Measurements from ENCODE around the gene MRPL19.

The MRPL19 gene

GRCh38 chr2:75627902-75628504, 18.6 kb upstream of the MRPL19 start:
- DNase-seq (ENCODE audit: low spot score), result no peak
- no peak overlapping the region for H3K27ac ChIP-seq
- peak; percentile 68 for TF ChIP-seq CTCF (IDR thresholded peaks at IDR 0.05)
- no peak overlapping the region for H3K4me3 ChIP-seq

GRCh38 chr2:75632091-75632701, 14.4 kb upstream of the MRPL19 start:
- no peak for TF ChIP-seq CTCF (IDR thresholded peaks at IDR 0.05)
- Histone ChIP-seq H3K27ac (no peak overlapping the region), H3K4me3 (no peak overlapping the region)
- no peak for DNase-seq (ENCODE audit: low spot score)

GRCh38 chr2:75632813-75633212, 13.8 kb upstream of the MRPL19 start:
- DNase-seq (ENCODE audit: low spot score), result no peak
- no peak for TF ChIP-seq CTCF (IDR thresholded peaks at IDR 0.05)
- H3K4me3 ChIP-seq, result no peak overlapping the region
- H3K27ac ChIP-seq, result no peak overlapping the region

GRCh38 chr2:75633620-75634019, 13.0 kb upstream of the MRPL19 start:
- H3K4me3 ChIP-seq, result no peak overlapping the region
- H3K27ac ChIP-seq, result no peak overlapping the region
- DNase-seq (ENCODE audit: low spot score), result no peak
- no peak for TF ChIP-seq CTCF (IDR thresholded peaks at IDR 0.05)

GRCh38 chr2:75634945-75635344, 11.6 kb upstream of the MRPL19 start:
- TF ChIP-seq CTCF (IDR thresholded peaks at IDR 0.05), result no peak
- DNase-seq (ENCODE audit: low spot score), result no peak
- no peak overlapping the region for H3K4me3 ChIP-seq
- H3K27ac ChIP-seq, result no peak overlapping the region

- no peak overlapping the region for H3K27ac ChIP-seq
- TF ChIP-seq CTCF (IDR thresholded peaks at IDR 0.05), result no peak
- DNase-seq (ENCODE audit: low spot score), result no peak
Observed at GRCh38 chr2:75637568-75637967, 9.0 kb upstream of the MRPL19 start.

GRCh38 chr2:75640621-75641121, 5.9 kb upstream of the MRPL19 start:
- peak overlapping the region in 1 of 2 donors; percentile 12 for H3K27ac ChIP-seq

More at GRCh38 chr2:75637568-75637967, 9.0 kb upstream of the MRPL19 start:
- no peak overlapping the region for H3K4me3 ChIP-seq

More at GRCh38 chr2:75640621-75641121, 5.9 kb upstream of the MRPL19 start:
- H3K4me3 ChIP-seq, result no peak overlapping the region
- no peak for DNase-seq (ENCODE audit: low spot score)
- TF ChIP-seq CTCF (IDR thresholded peaks at IDR 0.05), result peak; percentile 95

Measured in coronary artery (tissue), 2 donors.